Ovary (tissue), 3 donors: Measurements from ENCODE around the gene CDK3.

Source experiments
- EP300 ChIP-seq: sonication (generic); formaldehyde crosslinking; IDR thresholded peaks from one replicate; pipeline ENCODE4 v1.6.1; 2017; ENCODE audit warnings: antibody characterized with exemption
- POLR2A ChIP-seq: fragments of 450-650 bp; IDR thresholded peaks from one replicate; pipeline ENCODE4 v1.6.1; 2017; ENCODE audit warnings: antibody characterized with exemption, mild to moderate bottlenecking, moderate library complexity
- TF ChIP-seq, protein P1 (sequence below), 3 donors: fragments of 450-650 bp in 2 of 3; fragments of 200-600 bp in 1 of 3; IDR thresholded peaks; one replicate each; pipeline versions ENCODE4 v1.5.1 to v1.8.0; 2016 to 2022; ENCODE audit warnings: antibody characterized with exemption in 3 of 3, mild to moderate bottlenecking in 1 of 3
- donor health status: DM: no; HTN: no; CAD: no.

DNA sequence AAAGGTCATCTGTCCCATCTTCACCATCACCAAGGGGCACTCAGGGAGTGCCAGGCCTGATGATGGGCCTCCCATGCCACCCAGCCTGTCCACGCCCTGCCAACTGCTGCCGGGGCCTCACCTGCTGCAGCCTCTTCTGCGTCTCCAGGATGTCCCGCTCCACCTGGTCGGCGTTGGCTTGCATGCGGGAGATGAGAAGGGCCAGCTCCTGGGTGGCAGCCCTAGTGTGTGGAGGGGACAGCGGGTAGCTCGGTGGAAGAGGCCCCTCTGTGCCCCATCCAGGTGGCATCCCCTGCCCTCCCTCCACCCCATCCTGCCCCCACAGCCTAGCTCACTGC lies 23.2 kb downstream of the CDK3 start:
- TF ChIP-seq, protein P1, sequence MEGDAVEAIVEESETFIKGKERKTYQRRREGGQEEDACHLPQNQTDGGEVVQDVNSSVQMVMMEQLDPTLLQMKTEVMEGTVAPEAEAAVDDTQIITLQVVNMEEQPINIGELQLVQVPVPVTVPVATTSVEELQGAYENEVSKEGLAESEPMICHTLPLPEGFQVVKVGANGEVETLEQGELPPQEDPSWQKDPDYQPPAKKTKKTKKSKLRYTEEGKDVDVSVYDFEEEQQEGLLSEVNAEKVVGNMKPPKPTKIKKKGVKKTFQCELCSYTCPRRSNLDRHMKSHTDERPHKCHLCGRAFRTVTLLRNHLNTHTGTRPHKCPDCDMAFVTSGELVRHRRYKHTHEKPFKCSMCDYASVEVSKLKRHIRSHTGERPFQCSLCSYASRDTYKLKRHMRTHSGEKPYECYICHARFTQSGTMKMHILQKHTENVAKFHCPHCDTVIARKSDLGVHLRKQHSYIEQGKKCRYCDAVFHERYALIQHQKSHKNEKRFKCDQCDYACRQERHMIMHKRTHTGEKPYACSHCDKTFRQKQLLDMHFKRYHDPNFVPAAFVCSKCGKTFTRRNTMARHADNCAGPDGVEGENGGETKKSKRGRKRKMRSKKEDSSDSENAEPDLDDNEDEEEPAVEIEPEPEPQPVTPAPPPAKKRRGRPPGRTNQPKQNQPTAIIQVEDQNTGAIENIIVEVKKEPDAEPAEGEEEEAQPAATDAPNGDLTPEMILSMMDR (IDR thresholded peaks at IDR 0.05), result no peak
- no peak for TF ChIP-seq EP300
- TF ChIP-seq POLR2A, result no peak
